Endometrial microvascular endothelial cells (primary cell): ENCODE measurements around the gene HOXA3. TPM values are rescaled to one million over a fixed set of nuclear protein-coding genes. Genes with fewer than 3 reads are reported as not detected.

Source experiments
- in situ Hi-C: cut with HindIII; loops from 2 replicates; pipeline ENCODE4 v1.10.0; 2017; ENCODE audit warnings: low sequenced_read_pairs, low pct_unique_long_range_greater_than_20kb; ENCODE audit errors: inconsistent ontology term
- total RNA-seq: library from RNA; depleted of rRNA; stranded (reverse); fragments of >200 nt; gene quantifications from one replicate; pipeline ENCODE4 v1.2.3, GENCODE V29; 2015; ENCODE audit errors: inconsistent ontology term

HOXA3 gene
- total RNA-seq, 1 donor from 2014 or later = 6.6 TPM

GRCh38 chr7:27180431-27181420 lies 28.3 kb upstream of the HOXA3 start:
- in situ Hi-C loops = no loop called here

GRCh38 chr7:27179503-27180430 lies 27.4 kb upstream of the HOXA3 start:
- in situ Hi-C loops = no loop called here

- in situ Hi-C loops = no loop called here
Measured at GRCh38 chr7:27179030-27179429, 26.6 kb upstream of the HOXA3 start.

GRCh38 chr7:27178366-27178765 lies 26.0 kb upstream of the HOXA3 start:
- in situ Hi-C loops = no loop called here

- in situ Hi-C loops = no loop called here
Measured at GRCh38 chr7:27177795-27178320, 25.5 kb upstream of the HOXA3 start.

GRCh38 chr7:27176962-27177794 lies 24.8 kb upstream of the HOXA3 start:
- in situ Hi-C loops = no loop called here

- in situ Hi-C loops = no loop called here
Measured at GRCh38 chr7:27176524-27176845, 24.1 kb upstream of the HOXA3 start.

- in situ Hi-C loops = no loop called here
Measured at GRCh38 chr7:27175626-27176523, 23.5 kb upstream of the HOXA3 start.

- in situ Hi-C loops = no loop called here
Measured at GRCh38 chr7:27174874-27175625, 22.7 kb upstream of the HOXA3 start.

GRCh38 chr7:27173956-27174873 lies 21.8 kb upstream of the HOXA3 start, which contains the start of gene HOXA10:
TSS of gene HOXA10 (minus strand) at chr7:27174320. CDS start at chr7:27174306, 14 bp downstream.
- in situ Hi-C loops = no loop called here

GRCh38 chr7:27173511-27173955 lies 21.1 kb upstream of the HOXA3 start:
- in situ Hi-C loops = no loop called here

GRCh38 chr7:27172823-27173510 lies 20.6 kb upstream of the HOXA3 start:
- in situ Hi-C loops = no loop called here

GRCh38 chr7:27172315-27172774 lies 20.0 kb upstream of the HOXA3 start:
- in situ Hi-C loops = no loop called here

- in situ Hi-C loops = no loop called here
Measured at GRCh38 chr7:27171637-27172314, 19.4 kb upstream of the HOXA3 start.

GRCh38 chr7:27171325-27171636 lies 18.9 kb upstream of the HOXA3 start:
- in situ Hi-C loops = no loop called here
